Measurements from ENCODE around the gene ABCD4. TPM values are rescaled to one million over a fixed set of nuclear protein-coding genes. Genes with fewer than 3 reads are reported as not detected.

Gene ABCD4
- total RNA-seq, 6 experiments from 2014 or later, result 13.4 to 18.5 (median 15.7) TPM

DNA sequence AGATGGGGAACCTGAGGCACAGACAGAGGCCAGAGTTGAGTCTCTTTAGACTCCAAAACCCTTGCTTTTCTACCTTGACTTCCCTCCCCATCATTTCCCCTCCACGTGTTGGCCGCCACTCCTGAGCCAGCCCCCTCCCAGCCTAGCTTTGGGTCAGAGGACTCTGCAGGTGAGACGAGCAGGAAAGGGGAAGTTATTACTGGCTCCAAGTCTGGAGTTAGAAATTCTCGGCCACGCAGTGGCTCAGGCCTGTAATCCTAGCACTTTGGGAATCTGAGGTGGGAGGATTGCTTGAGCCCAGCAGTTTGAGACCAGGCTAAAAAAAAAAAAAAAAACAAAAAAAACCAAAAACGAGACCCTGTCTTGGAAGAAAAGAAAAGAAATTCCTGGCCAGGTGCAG lies 54.7 kb downstream of the ABCD4 start:
- Mint-ChIP-seq H3K27ac (no peak overlapping the region), H3K36me3 (ENCODE audit: low read depth) (no peaks in the 10 kb centered on the region), H3K9me3 (no peaks in the 10 kb centered on the region), H3K27me3 (ENCODE audit: insufficient read depth) (peaks cover 63% of the 10 kb centered on the region), H3K4me1 (ENCODE audit: low read depth) (peaks cover 7% of the 10 kb centered on the region), H3K4me3 (no peak overlapping the region)
- no peak for DNase-seq
- TF ChIP-seq, protein P1, sequence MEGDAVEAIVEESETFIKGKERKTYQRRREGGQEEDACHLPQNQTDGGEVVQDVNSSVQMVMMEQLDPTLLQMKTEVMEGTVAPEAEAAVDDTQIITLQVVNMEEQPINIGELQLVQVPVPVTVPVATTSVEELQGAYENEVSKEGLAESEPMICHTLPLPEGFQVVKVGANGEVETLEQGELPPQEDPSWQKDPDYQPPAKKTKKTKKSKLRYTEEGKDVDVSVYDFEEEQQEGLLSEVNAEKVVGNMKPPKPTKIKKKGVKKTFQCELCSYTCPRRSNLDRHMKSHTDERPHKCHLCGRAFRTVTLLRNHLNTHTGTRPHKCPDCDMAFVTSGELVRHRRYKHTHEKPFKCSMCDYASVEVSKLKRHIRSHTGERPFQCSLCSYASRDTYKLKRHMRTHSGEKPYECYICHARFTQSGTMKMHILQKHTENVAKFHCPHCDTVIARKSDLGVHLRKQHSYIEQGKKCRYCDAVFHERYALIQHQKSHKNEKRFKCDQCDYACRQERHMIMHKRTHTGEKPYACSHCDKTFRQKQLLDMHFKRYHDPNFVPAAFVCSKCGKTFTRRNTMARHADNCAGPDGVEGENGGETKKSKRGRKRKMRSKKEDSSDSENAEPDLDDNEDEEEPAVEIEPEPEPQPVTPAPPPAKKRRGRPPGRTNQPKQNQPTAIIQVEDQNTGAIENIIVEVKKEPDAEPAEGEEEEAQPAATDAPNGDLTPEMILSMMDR (IDR thresholded peaks at IDR 0.05), result no peak

DNA sequence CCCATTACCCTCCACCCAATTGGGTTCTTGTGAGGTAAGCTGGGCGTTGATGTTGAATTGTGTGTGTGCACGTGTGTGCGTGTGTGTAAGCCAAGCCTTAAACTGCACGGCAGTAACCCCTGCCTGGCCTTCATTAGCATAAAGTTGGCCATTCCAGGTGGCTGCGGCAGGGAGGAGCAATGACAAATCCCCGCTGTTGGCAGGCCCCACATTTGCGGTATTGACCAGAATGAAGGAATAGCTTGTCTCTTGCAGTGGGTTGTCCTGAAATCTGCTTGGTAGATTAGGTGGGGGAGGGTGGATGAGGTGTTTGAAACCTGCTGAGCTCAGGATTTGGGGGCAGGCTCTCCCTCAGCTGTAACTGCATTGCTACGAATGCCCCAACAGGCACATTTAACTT lies 56.2 kb downstream of the ABCD4 start:
- no peak for DNase-seq
- Mint-ChIP-seq H3K27ac (no peak overlapping the region), H3K27me3 (ENCODE audit: insufficient read depth) (peaks cover 72% of the 10 kb centered on the region), H3K4me3 (no peak overlapping the region), H3K4me1 (ENCODE audit: low read depth) (peaks cover 4% of the 10 kb centered on the region), H3K36me3 (ENCODE audit: low read depth) (no peaks in the 10 kb centered on the region), H3K9me3 (no peaks in the 10 kb centered on the region)
- TF ChIP-seq, protein P1 (IDR thresholded peaks at IDR 0.05), result no peak

DNA sequence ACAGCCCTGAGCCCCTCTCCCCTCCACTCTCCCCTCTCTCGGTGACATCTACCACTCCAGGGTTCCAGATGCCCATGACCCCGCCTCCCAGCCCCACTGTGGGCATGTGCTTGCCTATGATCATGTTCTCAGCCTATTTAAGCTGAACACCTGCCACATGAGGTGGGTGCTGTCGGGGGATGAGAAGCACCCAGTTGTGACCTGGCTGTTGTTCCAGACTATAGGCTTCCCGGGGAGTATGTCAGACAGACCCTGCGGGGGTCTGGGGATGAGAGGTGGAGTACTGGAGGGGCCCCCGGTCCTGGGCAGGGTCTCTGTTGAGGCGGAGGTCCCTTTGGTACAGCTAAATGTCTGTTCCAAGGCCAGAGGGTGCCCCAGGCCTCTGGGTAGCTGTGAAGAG lies 57.4 kb downstream of the ABCD4 start:
- Mint-ChIP-seq H3K4me3 (no peak overlapping the region), H3K27ac (no peak overlapping the region), H3K27me3 (ENCODE audit: insufficient read depth) (peaks cover 82% of the 10 kb centered on the region), H3K4me1 (ENCODE audit: low read depth) (no peaks in the 10 kb centered on the region), H3K36me3 (ENCODE audit: low read depth) (no peaks in the 10 kb centered on the region), H3K9me3 (no peaks in the 10 kb centered on the region)
- no peak for DNase-seq
- TF ChIP-seq, protein P1 (IDR thresholded peaks at IDR 0.05), result no peak

- no peaks in the 10 kb centered on the region for H3K36me3 Mint-ChIP-seq (ENCODE audit: low read depth)
- H3K4me3 Mint-ChIP-seq, result no peak overlapping the region
- DNase-seq, result no peak
- no peaks in the 10 kb centered on the region for H3K9me3 Mint-ChIP-seq
- TF ChIP-seq, protein P1 (IDR thresholded peaks at IDR 0.05), result no peak; the same call in 1 of the 2 replicates
- no peak overlapping the region for H3K27ac Mint-ChIP-seq
- peaks cover 79% of the 10 kb centered on the region for H3K27me3 Mint-ChIP-seq (ENCODE audit: insufficient read depth)
- no peaks in the 10 kb centered on the region for H3K4me1 Mint-ChIP-seq (ENCODE audit: low read depth)
Measured at GRCh38 chr14:74244115-74244514, 58.6 kb downstream of the ABCD4 start.

DNA sequence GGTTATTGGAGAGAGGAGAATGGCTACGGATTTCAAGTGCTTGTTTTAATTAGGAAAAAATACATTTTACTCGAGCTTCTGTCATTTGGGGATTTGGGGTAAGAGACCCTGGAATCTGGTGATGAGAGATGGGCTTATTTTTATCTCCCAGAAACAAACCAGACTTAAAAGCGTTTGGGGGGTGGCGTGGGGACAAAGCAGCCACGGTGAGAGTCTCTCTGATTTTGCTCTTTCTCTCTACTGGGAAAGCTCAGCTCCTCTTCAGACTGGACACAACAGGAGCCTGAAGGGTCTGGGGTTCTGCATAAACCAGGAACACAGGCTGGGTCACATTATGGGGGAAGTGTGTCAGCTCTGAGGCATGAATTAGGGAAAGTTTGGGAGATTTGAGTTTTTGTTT lies 59.7 kb downstream of the ABCD4 start:
- H3K36me3 Mint-ChIP-seq (ENCODE audit: low read depth), result no peaks in the 10 kb centered on the region
- H3K9me3 Mint-ChIP-seq, result no peaks in the 10 kb centered on the region
- H3K27ac Mint-ChIP-seq, result no peak overlapping the region
- no peak overlapping the region for H3K4me3 Mint-ChIP-seq
- H3K27me3 Mint-ChIP-seq (ENCODE audit: insufficient read depth), result peaks cover 80% of the 10 kb centered on the region
- H3K4me1 Mint-ChIP-seq (ENCODE audit: low read depth), result no peaks in the 10 kb centered on the region
- no peak for DNase-seq
- TF ChIP-seq, protein P1 (IDR thresholded peaks at IDR 0.05), result no peak

GRCh38 chr14:74242780-74243042 lies 60.0 kb downstream of the ABCD4 start:
- Mint-ChIP-seq H3K27ac (no peak overlapping the region), H3K4me3 (no peak overlapping the region), H3K9me3 (no peaks in the 10 kb centered on the region), H3K36me3 (ENCODE audit: low read depth) (no peaks in the 10 kb centered on the region), H3K27me3 (ENCODE audit: insufficient read depth) (peaks cover 77% of the 10 kb centered on the region), H3K4me1 (ENCODE audit: low read depth) (no peaks in the 10 kb centered on the region)
- DNase-seq, result no peak
- TF ChIP-seq, protein P1 (IDR thresholded peaks at IDR 0.05), result no peak
